Fibroblast of lung (primary cell): ENCODE results near the gene MACROD1. TPM values are rescaled to one million over a fixed set of nuclear protein-coding genes. Genes with fewer than 3 reads are reported as not detected.

Experiments
- DNase-seq, 2 donors: peaks; one replicate each; pipeline versions ENCODE4 v3.0.0 to v3.0.0-alpha.2; 2010; ENCODE audit warnings: low read depth in 2 of 2
- H2AFZ ChIP-seq: 2 replicates; pipeline ENCODE4 v1.5.1; 2012; ENCODE audit warnings: low read length, control low read depth, inconsistent platforms
- H3K27ac ChIP-seq: 2 replicates; pipeline ENCODE4 v1.5.1; 2011; ENCODE audit warnings: low read length, control low read depth; ENCODE audit not compliant: insufficient read depth
- H3K27me3 ChIP-seq: 2 replicates; pipeline ENCODE4 v1.5.1; 2011; ENCODE audit warnings: mild to moderate bottlenecking, low read length; ENCODE audit not compliant: control insufficient read depth, insufficient read depth
- H3K36me3 ChIP-seq: 2 replicates; pipeline ENCODE4 v1.5.1; 2011; ENCODE audit warnings: low read length; ENCODE audit not compliant: control insufficient read depth, insufficient read depth
- H3K4me1 ChIP-seq: 2 replicates; pipeline ENCODE4 v1.5.1; 2011; ENCODE audit warnings: low read length; ENCODE audit not compliant: control insufficient read depth, insufficient read depth; ENCODE audit errors: extremely low read depth
- H3K4me2 ChIP-seq: 2 replicates; pipeline ENCODE4 v1.5.1; 2011; ENCODE audit warnings: low read length, control low read depth; ENCODE audit not compliant: insufficient read depth; ENCODE audit errors: extremely low read depth
- H3K4me3 ChIP-seq, 4 experiments: fragments of 200-600 bp in 1 of 4; sonication (generic) in 1 of 4; replicated peaks in 1 of 4; 2 replicates each; pipeline ENCODE4 v1.5.1; 2011 to 2016; ENCODE audit warnings: low read length in 4 of 4, low read depth in 3 of 4, mild to moderate bottlenecking in 3 of 4, control low read depth in 2 of 4, inconsistent platforms in 1 of 4, mixed read lengths in 1 of 4; ENCODE audit not compliant: insufficient read depth in 1 of 4; ENCODE audit errors: control extremely low read depth in 1 of 4
- H3K79me2 ChIP-seq: 2 replicates; pipeline ENCODE4 v1.5.1; 2012; ENCODE audit warnings: mild to moderate bottlenecking, low read length, inconsistent platforms; ENCODE audit not compliant: control insufficient read depth, insufficient read depth
- H3K9ac ChIP-seq: 2 replicates; pipeline ENCODE4 v1.5.1; 2011; ENCODE audit warnings: mild to moderate bottlenecking, low read length, control low read depth; ENCODE audit not compliant: insufficient read depth
- H3K9me3 ChIP-seq: 2 replicates; pipeline ENCODE4 v1.5.1; 2012; ENCODE audit warnings: low read depth, low read length; ENCODE audit not compliant: control insufficient read depth, insufficient read depth
- H4K20me1 ChIP-seq: 2 replicates; pipeline ENCODE4 v1.5.1; 2011; ENCODE audit warnings: low read length; ENCODE audit not compliant: control insufficient read depth, insufficient read depth; ENCODE audit errors: extremely low read depth
- EZH2 ChIP-seq: IDR thresholded peaks from 2 replicates; pipeline ENCODE4 v1.5.1; 2012; ENCODE audit warnings: low read length, control low read depth, mild to moderate bottlenecking; ENCODE audit errors: missing control alignments
- polyA plus RNA-seq, 2 donors: library from polyadenylated mRNA; depleted of rRNA in 1 of 2; stranded (reverse) in 1 of 2; unstranded in 1 of 2; fragments of >200 nt; gene quantifications; 2 replicates each; pipeline ENCODE4 v1.2.1, GENCODE V29; 2011 to 2012; ENCODE audit warnings: missing spikeins in 1 of 2
- total RNA-seq: library from RNA; depleted of rRNA; stranded (reverse); fragments of >200 nt; gene quantifications from 2 replicates; pipeline ENCODE4 v1.2.1, GENCODE V29; 2014
- TF ChIP-seq, protein P1 (sequence below), 2 donors: IDR thresholded peaks in 1 of 2; conservative IDR thresholded peaks in 1 of 2; 1 replicate in 1 of 2; 2 replicates in 1 of 2; pipeline ENCODE4 v1.5.1; 2011 to 2012; ENCODE audit warnings: low read length in 2 of 2, control low read depth in 1 of 2, inconsistent platforms in 1 of 2, low read depth in 1 of 2, mild to moderate bottlenecking in 1 of 2

Gene MACROD1
- total and polyA plus RNA-seq, 2 donors (not counting 1 experiment from before 2014, with no cell fraction given) = 8.8 to 24.8 TPM

DNA sequence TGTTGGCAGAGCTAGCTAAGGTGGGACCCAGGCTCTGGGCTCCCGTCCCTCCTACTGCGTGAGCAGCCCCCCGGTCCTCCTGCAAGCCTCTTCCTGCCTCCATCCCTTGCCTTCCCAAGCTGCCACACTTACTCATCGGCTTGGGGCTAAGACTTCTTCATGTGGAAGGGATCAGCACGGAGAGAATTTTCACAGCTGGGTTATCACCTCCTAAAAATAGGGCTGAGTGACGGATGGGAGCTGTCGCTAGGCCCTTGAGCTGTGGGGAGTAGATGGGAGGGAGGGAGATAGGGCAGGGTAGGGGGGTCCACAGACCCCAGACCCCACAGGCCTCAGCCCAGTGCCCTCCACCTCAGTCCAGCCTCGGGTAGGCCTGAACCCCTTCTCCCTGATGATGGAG, 89.2 kb downstream of the MACROD1 start:
- Histone ChIP-seq H3K79me2 (no peaks in the 10 kb centered on the region), H3K36me3 (no peaks in the 10 kb centered on the region), H3K9ac (no peak overlapping the region), H3K4me2 (no peak overlapping the region), H3K27me3 (peaks cover 4% of the 10 kb centered on the region), H3K4me3 (no peak overlapping the region), H4K20me1 (no peaks in the 10 kb centered on the region), H3K9me3 (no peaks in the 10 kb centered on the region), H3K4me1 (no peaks in the 10 kb centered on the region), H2AFZ (no peak overlapping the region), H3K27ac (no peak overlapping the region)
- DNase-seq = no peak
- TF ChIP-seq, protein P1, sequence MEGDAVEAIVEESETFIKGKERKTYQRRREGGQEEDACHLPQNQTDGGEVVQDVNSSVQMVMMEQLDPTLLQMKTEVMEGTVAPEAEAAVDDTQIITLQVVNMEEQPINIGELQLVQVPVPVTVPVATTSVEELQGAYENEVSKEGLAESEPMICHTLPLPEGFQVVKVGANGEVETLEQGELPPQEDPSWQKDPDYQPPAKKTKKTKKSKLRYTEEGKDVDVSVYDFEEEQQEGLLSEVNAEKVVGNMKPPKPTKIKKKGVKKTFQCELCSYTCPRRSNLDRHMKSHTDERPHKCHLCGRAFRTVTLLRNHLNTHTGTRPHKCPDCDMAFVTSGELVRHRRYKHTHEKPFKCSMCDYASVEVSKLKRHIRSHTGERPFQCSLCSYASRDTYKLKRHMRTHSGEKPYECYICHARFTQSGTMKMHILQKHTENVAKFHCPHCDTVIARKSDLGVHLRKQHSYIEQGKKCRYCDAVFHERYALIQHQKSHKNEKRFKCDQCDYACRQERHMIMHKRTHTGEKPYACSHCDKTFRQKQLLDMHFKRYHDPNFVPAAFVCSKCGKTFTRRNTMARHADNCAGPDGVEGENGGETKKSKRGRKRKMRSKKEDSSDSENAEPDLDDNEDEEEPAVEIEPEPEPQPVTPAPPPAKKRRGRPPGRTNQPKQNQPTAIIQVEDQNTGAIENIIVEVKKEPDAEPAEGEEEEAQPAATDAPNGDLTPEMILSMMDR (conservative IDR thresholded peaks at IDR 0.05 in 1 of 2, IDR thresholded peaks at IDR 0.05 in 1 of 2; ENCODE audit: low read depth in 1 of 2, low read length in 2 of 2) = no peak
- no peak for TF ChIP-seq EZH2

DNA sequence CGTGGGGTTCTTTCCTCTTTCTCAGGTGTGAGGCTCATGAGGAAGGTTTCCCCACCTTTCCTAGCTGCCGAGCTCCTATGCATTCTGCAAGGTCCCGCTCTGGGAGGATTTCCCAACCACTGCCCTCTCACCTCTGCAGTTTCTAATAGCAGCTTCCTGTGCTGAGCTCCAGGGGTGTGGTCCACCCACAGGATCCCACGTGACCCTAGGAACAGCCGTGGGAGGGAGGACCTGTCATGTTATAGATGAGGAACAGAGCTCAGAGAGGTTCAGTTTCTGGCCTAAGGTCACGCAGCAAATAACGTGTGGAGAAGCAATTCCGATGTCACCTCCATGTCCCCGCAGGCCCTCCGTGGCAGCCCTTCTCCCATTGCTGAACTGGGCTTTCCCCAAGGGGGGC, 91.7 kb downstream of the MACROD1 start:
- Histone ChIP-seq H3K36me3 (no peaks in the 10 kb centered on the region), H4K20me1 (no peaks in the 10 kb centered on the region), H3K79me2 (no peaks in the 10 kb centered on the region), H3K9ac (no peak overlapping the region), H3K9me3 (no peaks in the 10 kb centered on the region), H3K27ac (no peak overlapping the region), H2AFZ (no peak overlapping the region), H3K4me2 (no peak overlapping the region), H3K4me3 (no peak overlapping the region), H3K4me1 (no peaks in the 10 kb centered on the region), H3K27me3 (no peaks in the 10 kb centered on the region)
- TF ChIP-seq, protein P1 (conservative IDR thresholded peaks at IDR 0.05 in 1 of 2, IDR thresholded peaks at IDR 0.05 in 1 of 2; ENCODE audit: low read depth in 1 of 2, low read length in 2 of 2) = no peak
- no peak for TF ChIP-seq EZH2
- peak in 1 of 2 donors; percentile 29 for DNase-seq

DNA sequence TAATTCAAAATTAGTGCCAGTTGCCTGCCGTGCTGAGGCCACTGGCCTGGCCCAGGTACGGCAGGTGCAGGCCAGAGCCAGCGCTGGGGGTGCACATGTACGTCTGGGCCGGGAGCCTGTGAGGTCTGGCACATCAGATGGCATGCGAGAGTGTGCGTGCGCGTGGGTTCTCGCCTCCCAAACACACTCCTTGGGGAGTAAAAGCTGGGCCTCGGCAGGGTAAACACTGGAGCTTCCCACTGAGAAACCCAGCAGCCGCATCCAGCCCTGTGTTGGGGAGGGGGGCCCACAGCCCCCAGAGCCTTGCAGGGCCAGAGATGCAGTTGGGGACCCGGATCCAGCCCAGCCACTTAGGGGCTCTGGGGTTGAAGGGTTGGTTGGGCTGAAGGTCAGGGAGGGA, 92.4 kb downstream of the MACROD1 start:
- Histone ChIP-seq H3K4me1 (no peaks in the 10 kb centered on the region), H3K4me2 (no peak overlapping the region), H3K27me3 (no peaks in the 10 kb centered on the region), H3K79me2 (no peaks in the 10 kb centered on the region), H3K9me3 (no peaks in the 10 kb centered on the region), H3K9ac (no peak overlapping the region), H3K4me3 (no peak overlapping the region), H4K20me1 (no peaks in the 10 kb centered on the region), H2AFZ (no peak overlapping the region), H3K36me3 (no peaks in the 10 kb centered on the region), H3K27ac (no peak overlapping the region)
- TF ChIP-seq, protein P1 (conservative IDR thresholded peaks at IDR 0.05 in 1 of 2, IDR thresholded peaks at IDR 0.05 in 1 of 2; ENCODE audit: low read depth in 1 of 2, low read length in 2 of 2) = no peak
- no peak for TF ChIP-seq EZH2
- DNase-seq = no peak
